Adrenal gland (tissue), 12 donors: ENCODE results near the gene HM13. TPM values are rescaled to one million over a fixed set of nuclear protein-coding genes. Genes with fewer than 3 reads are reported as not detected.
A peak's percentile ranks its signal among the peaks of the same experiment; 100 is the strongest.

Source experiments
- DNase-seq, 7 donors: peaks; one replicate each; pipeline ENCODE4 v3.0.0-alpha.2; 2019 to 2020
- H3K27ac ChIP-seq, 5 donors: fragments of 200-600 bp; sonication (generic) in 4 of 5; 1 replicate in 3 of 5; 2 replicates in 2 of 5; pipeline versions ENCODE4 v1.5.1 to v1.8.0; 2016 to 2020; ENCODE audit warnings: mild to moderate bottlenecking in 1 of 5
- H3K27me3 ChIP-seq: fragments of 200-600 bp; 2 replicates; pipeline ENCODE4 v1.8.0; 2021
- H3K36me3 ChIP-seq, 2 donors: fragments of 200-600 bp; replicated peaks in 1 of 2; 1 replicate in 1 of 2; 2 replicates in 1 of 2; pipeline versions ENCODE4 v1.5.1 to v1.8.0; 2018 to 2022
- H3K4me1 ChIP-seq, 2 donors: fragments of 200-600 bp; replicated peaks in 1 of 2; 1 replicate in 1 of 2; 2 replicates in 1 of 2; pipeline versions ENCODE4 v1.5.1 to v1.8.0; 2018 to 2021
- H3K4me3 ChIP-seq, 4 donors: fragments of 200-600 bp; sonication (generic) in 3 of 4; one replicate each; pipeline ENCODE4 v1.5.1; 2016 to 2018
- H3K9me3 ChIP-seq, 3 donors: fragments of 200-600 bp; sonication (generic) in 1 of 3; replicated peaks in 1 of 3; 1 replicate in 2 of 3; 2 replicates in 1 of 3; pipeline versions ENCODE4 v1.5.1 to v1.8.0; 2016 to 2021
- CTCF ChIP-seq, 6 experiments: fragments of 450-650 bp in 4 of 6; fragments of 200-600 bp in 2 of 6; sonication (generic) in 1 of 6; IDR thresholded peaks; 1 replicate in 5 of 6; 2 replicates in 1 of 6; pipeline versions ENCODE4 v1.5.1 to v1.8.0; 2016 to 2021; ENCODE audit warnings: antibody characterized with exemption in 6 of 6, mild to moderate bottlenecking in 2 of 6, moderate library complexity in 1 of 6
- POLR2A ChIP-seq, 2 donors: fragments of 450-650 bp; IDR thresholded peaks; one replicate each; pipeline ENCODE4 v1.6.1; 2017; ENCODE audit warnings: antibody characterized with exemption in 2 of 2, mild to moderate bottlenecking in 2 of 2, moderate library complexity in 1 of 2
- WGBS, 4 donors: extraction: QIAGEN DNeasy Blood & Tissue Kit in 2 of 4; methylation state at CpG; one replicate each; pipeline versions ENCODE4 v1.1.5 to v1.1.7; 2013 to 2017; 5-methylcytosine and 5-hydroxymethylcytosine counted together
- intact Hi-C, 2 donors: fragments of 100-400 bp; cut with DNase I; formaldehyde crosslinking; loops; one replicate each; pipeline versions ENCODE4 v1.14.1 to v1.15.0; 2022 to 2023
- polyA plus RNA-seq, 3 donors: library from polyadenylated mRNA; stranded (reverse); fragments of 200-250 nt in 2 of 3; fragments of 350-450 nt in 1 of 3; fragmentation: Illumina TruSeq in 1 of 3; extraction: RNeasy Lipid Tissue Mini Kit (QIAGEN cat#74804) in 1 of 3; gene quantifications; one replicate each; pipeline ENCODE4 v1.2.3, GENCODE V29; 2013 to 2014
- total RNA-seq, 9 donors: library from RNA; depleted of rRNA in 4 of 9; stranded (reverse); fragments of >200 nt in 4 of 9; fragments of 120-200 nt in 1 of 9; fragmentation: NEBNext Ultra II Directional in 1 of 9; extraction: Animal tissue kit (Norgen Biotek cat#: 25700) in 1 of 9; gene quantifications; one replicate each; pipeline versions ENCODE4 v1.1.0 to v1.2.4, GENCODE V29; 2013 to 2023
- donor health status: healthy with polysubstance abuse.
- donor health status: Bipolar disorder and iron deficiency.
- donor health status: DM: yes; HTN: yes; CAD: no.
- donor health status: DM: no; HTN: no; CAD: no.
- donor health status: DM: no; HTN: no; CAD: no.
- donor health status: DM: yes; HTN: yes; CAD: no.

HM13 gene
- total and polyA plus RNA-seq, 12 donors, result 48.5 to 356 (median 157) TPM

- H3K9me3 ChIP-seq, result no peaks in the 10 kb centered on the region
- peaks cover 17% of the 10 kb centered on the region for H3K27me3 ChIP-seq
- TF ChIP-seq CTCF (IDR thresholded peaks at IDR 0.05) (no peak), POLR2A (IDR thresholded peaks at IDR 0.05) (no peak)
- no peak overlapping the region for H3K4me3 ChIP-seq
- no peak overlapping the region for H3K27ac ChIP-seq
- DNase-seq, result no peak
- H3K36me3 ChIP-seq, result no peaks in the 10 kb centered on the region
- WGBS, 4 donors, result 83 to 86% (median 85%) methylated on average over 5 of the region's 5 CpGs
- H3K4me1 ChIP-seq, result peaks cover 0 to 7% of the 10 kb centered on the region in 2 donors
- intact Hi-C loops, result no loop called here
Measured at GRCh38 chr20:31473331-31474096, 40.7 kb upstream of the HM13 start.

GRCh38 chr20:31474097-31474436 is 40.2 kb upstream of the HM13 start:
- Histone ChIP-seq H3K9me3 (no peaks in the 10 kb centered on the region), H3K4me1 (peaks cover 0 to 7% of the 10 kb centered on the region in 2 donors), H3K4me3 (no peak overlapping the region), H3K36me3 (no peaks in the 10 kb centered on the region), H3K27ac (no peak overlapping the region), H3K27me3 (peaks cover 17% of the 10 kb centered on the region)
- no peak for DNase-seq
- 47 to 78% (median 74%) methylated on average over 2 of the region's 2 CpGs for WGBS, 4 donors
- intact Hi-C loops, result no loop called here
- TF ChIP-seq POLR2A (IDR thresholded peaks at IDR 0.05) (no peak), CTCF (IDR thresholded peaks at IDR 0.05) (no peak)

- intact Hi-C loops, result no loop called here
- DNase-seq, result peak in 1 of 7 donors; percentile 17
- no peaks in the 10 kb centered on the region for H3K36me3 ChIP-seq
- TF ChIP-seq POLR2A (IDR thresholded peaks at IDR 0.05) (no peak), CTCF (IDR thresholded peaks at IDR 0.05) (no peak)
- no peaks in the 10 kb centered on the region for H3K9me3 ChIP-seq
- peaks cover 17% of the 10 kb centered on the region for H3K27me3 ChIP-seq
- peaks cover 0 to 7% of the 10 kb centered on the region in 2 donors for H3K4me1 ChIP-seq
- peak within 1 kb of the TSS in 2 of 5 donors; percentile 32 to 49 for H3K27ac ChIP-seq
- WGBS, 4 donors, result 2 to 14% (median 5%) methylated on average over 8 to 33 of the region's 33 CpGs
- peak within 1 kb of the TSS in 1 of 4 donors; percentile 56 for H3K4me3 ChIP-seq
Measured at GRCh38 chr20:31474758-31475427, 39.3 kb upstream of the HM13 start, which contains the start of the genes DEFB124 and REM1. TSS of gene DEFB124 (minus strand) at chr20:31475127. CDS start at chr20:31473013, 2,114 bp downstream. TSS of gene REM1 (plus strand) at chr20:31475288. CDS start at chr20:31476446, 1,158 bp downstream.

- Histone ChIP-seq H3K36me3 (no peaks in the 10 kb centered on the region), H3K9me3 (no peaks in the 10 kb centered on the region), H3K4me1 (peaks cover 0 to 7% of the 10 kb centered on the region in 2 donors), H3K4me3 (peak overlapping the region in 1 of 4 donors; percentile 56), H3K27me3 (peaks cover 17% of the 10 kb centered on the region), H3K27ac (peak overlapping the region in 2 of 5 donors; percentile 32 to 49)
- intact Hi-C loops, result no loop called here
- TF ChIP-seq CTCF (IDR thresholded peaks at IDR 0.05) (no peak), POLR2A (IDR thresholded peaks at IDR 0.05) (no peak)
- 3 to 10% (median 6%) methylated on average over 6 to 29 of the region's 29 CpGs for WGBS, 4 donors
- no peak for DNase-seq
Measured at GRCh38 chr20:31475472-31476293, 38.6 kb upstream of the HM13 start.
